Upper lobe of right lung (tissue), 1 donor: ENCODE results near the gene CPO. TPM values are rescaled to one million over a fixed set of nuclear protein-coding genes. Genes with fewer than 3 reads are reported as not detected.
A peak's percentile ranks its signal among the peaks of the same experiment; 100 is the strongest.

Source experiments
- ATAC-seq: fragments of 200-7000 bp; cut with Tn5 transposase; one replicate; pipeline ENCODE4 v1.9.1; 2020; ENCODE audit warnings: mild to moderate bottlenecking, moderate library complexity
- DNase-seq: peaks from one replicate; pipeline ENCODE4 v3.0.0-alpha.2; 2020
- H3K27ac ChIP-seq: fragments of 200-600 bp; one replicate; pipeline ENCODE4 v1.8.0; 2022
- H3K27me3 ChIP-seq: fragments of 200-600 bp; one replicate; pipeline ENCODE4 v1.8.0; 2022; ENCODE audit warnings: mild to moderate bottlenecking
- H3K36me3 ChIP-seq: fragments of 200-600 bp; one replicate; pipeline ENCODE4 v1.8.0; 2022
- H3K4me1 ChIP-seq: fragments of 200-600 bp; one replicate; pipeline ENCODE4 v1.8.0; 2022
- H3K4me3 ChIP-seq: fragments of 200-600 bp; one replicate; pipeline ENCODE4 v1.8.0; 2022; ENCODE audit warnings: mild to moderate bottlenecking
- H3K9me3 ChIP-seq: fragments of 200-600 bp; one replicate; pipeline ENCODE4 v1.8.0; 2022
- CTCF ChIP-seq: fragments of 200-600 bp; IDR thresholded peaks from one replicate; pipeline ENCODE4 v1.8.0; 2022; ENCODE audit warnings: antibody characterized with exemption
- intact Hi-C: fragments of 100-400 bp; cut with DNase I; formaldehyde crosslinking; loops from one replicate; pipeline ENCODE4 v1.11.0; 2022
- total RNA-seq: library from RNA; stranded (reverse); fragmentation: NEBNext Ultra II Directional; extraction: Animal tissue kit (Norgen Biotek cat#: 25700); gene quantifications from one replicate; pipeline ENCODE4 v1.2.1, GENCODE V29; 2021
- donor health status: DM: no; HTN: yes; CAD: no; lungs with severe emphysema.

Gene CPO
- total RNA-seq, 1 donor from 2014 or later: not detected

DNA sequence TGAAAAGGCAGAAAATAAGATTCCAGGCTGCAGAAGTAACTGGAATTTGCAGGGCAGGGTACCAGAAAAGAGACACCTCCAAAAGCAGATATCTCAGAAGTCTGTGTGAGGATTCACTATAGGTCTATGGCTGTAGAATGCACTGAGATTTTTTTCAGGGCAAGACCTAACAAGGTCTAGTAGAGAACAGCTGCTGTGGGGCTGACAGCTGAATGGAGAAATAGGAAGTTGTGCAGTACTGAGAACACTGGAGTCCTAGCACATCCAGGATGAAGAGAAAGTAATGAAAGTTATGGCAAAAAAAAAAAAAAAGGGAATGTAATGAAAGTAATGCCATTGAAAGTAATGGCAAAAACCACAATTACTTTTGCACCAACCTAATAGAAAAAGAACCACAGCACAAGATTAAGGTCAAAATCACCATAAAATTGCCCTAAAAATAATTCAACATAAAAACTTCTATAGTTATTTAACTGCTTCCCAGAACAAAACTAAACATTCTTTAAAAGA, 57.3 kb downstream of the CPO start:
- DNase-seq (no peak), ATAC-seq (no peak)
- TF ChIP-seq CTCF: no peak
- H3K27me3 ChIP-seq: no peaks in the 10 kb centered on the region
- H3K27ac ChIP-seq: no peak overlapping the region
- H3K9me3 ChIP-seq: no peaks in the 10 kb centered on the region
- peaks cover 4% of the 10 kb centered on the region for H3K4me1 ChIP-seq
- intact Hi-C loops: no loop called here
- H3K4me3 ChIP-seq: no peak overlapping the region
- H3K36me3 ChIP-seq: no peaks in the 10 kb centered on the region

DNA sequence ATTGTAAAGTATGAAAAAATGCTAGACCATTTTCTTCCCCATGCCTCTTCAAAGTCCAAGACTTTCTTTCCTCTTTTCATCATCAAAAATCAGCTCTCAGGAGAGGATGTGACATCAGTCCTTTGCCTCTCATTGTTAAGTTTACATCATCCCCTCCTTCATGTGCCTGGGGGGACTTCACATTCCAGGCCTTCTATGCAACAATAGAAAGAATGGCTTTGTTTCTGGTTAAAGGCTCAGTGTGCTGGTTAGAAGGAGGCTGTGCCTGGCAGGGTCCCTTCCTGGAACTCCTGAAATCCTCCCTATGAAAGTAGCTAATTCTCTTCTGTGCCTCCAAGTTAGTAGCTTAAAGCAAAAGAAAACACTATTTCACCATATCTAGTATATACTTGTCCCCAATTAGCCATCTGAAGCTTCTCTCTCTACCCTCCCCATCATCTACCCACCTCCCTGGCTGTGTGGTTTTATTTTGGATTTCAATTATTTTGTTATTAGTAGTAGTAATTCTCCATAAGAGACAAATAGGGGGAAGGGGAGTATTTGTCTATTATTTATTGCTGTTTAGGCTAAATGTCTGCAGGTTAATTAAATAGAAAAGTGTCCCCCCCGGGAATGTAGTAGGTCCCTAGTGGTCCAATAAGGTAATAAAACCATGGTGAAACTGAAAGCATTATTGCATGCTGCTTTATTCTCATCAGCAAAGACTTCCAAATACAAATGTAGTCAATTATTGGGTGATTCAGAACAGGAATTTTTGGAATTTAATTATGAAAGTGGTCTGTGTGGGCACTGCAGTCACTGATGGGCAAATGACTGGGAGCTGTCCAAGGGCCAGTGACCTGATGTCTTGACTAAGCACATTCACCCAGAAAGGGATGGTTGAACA, 69.0 kb downstream of the CPO start:
- intact Hi-C loops: no loop called here
- TF ChIP-seq CTCF: peak; percentile 20
- Histone ChIP-seq H3K4me1 (no peaks in the 10 kb centered on the region), H3K4me3 (no peak overlapping the region), H3K27me3 (no peaks in the 10 kb centered on the region), H3K36me3 (no peaks in the 10 kb centered on the region), H3K9me3 (no peaks in the 10 kb centered on the region), H3K27ac (no peak overlapping the region)
- no peak for ATAC-seq
- DNase-seq: no peak

DNA sequence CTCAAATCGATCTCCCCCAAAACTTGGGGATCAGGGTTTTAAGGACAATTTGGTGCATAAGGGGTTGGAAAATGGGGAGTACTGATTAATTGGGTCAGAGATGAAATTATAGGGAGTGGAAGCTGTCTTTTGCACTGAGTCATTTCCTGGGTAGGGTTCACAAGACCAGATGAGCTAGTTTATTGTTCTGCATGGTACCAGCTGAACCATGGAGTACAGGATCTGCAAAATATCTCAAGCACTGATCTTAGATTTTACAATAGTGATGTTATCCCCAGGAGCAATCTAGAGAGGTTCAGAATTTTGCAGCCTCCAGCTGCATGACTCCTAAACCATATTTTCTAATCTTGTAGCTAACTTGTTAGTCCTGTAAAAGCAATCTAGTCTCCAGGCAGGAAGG, 73.1 kb downstream of the CPO start:
- H3K4me3 ChIP-seq: no peak overlapping the region
- TF ChIP-seq CTCF: no peak
- no peak for DNase-seq
- no peak overlapping the region for H3K27ac ChIP-seq
- H3K27me3 ChIP-seq: no peaks in the 10 kb centered on the region
- no peaks in the 10 kb centered on the region for H3K9me3 ChIP-seq
- no peaks in the 10 kb centered on the region for H3K4me1 ChIP-seq
- H3K36me3 ChIP-seq: no peaks in the 10 kb centered on the region
- intact Hi-C loops: no loop called here
- ATAC-seq: no peak

DNA sequence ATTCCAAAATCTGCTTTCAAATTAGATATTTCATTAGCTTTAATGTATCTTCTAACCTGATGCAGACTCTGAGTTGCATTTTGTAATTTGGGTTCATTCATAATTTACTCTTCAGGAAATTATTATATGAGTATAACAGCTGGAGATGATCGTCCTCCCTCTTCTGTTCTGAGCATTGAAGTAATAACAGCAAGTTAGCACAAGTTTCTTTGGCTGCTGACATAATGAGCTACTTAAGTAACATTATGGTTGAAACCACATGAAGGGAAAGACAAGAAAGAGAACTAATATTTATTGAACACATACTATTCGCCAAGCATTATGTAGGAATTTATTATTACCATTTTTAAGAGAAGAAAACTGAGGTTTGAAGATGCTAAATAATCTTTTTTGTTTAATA, 75.1 kb downstream of the CPO start:
- no peak overlapping the region for H3K4me3 ChIP-seq
- H3K4me1 ChIP-seq: no peaks in the 10 kb centered on the region
- TF ChIP-seq CTCF: no peak
- H3K27ac ChIP-seq: no peak overlapping the region
- intact Hi-C loops: no loop called here
- H3K9me3 ChIP-seq: no peaks in the 10 kb centered on the region
- DNase-seq (no peak), ATAC-seq (no peak)
- no peaks in the 10 kb centered on the region for H3K36me3 ChIP-seq
- no peaks in the 10 kb centered on the region for H3K27me3 ChIP-seq

DNA sequence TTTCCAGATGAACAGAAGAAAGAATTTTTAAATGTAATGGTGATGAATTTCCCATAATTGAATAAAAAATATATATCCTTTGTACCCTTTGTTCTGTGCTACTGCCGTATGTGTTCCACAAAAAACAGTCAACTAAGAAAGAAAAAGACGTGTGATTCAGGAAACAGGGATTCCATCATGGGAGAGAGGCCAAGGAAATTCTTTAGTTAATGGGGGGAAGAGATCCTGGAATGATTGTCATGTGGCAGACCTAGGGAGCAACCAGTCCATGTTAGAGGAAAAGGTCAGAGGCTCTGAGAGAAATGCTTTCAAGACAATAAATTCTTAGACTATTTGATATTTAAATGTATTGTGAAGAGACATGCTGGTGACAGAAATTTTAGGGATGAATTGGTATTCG, 76.6 kb downstream of the CPO start:
- no peak for TF ChIP-seq CTCF
- no peak for ATAC-seq
- Histone ChIP-seq H3K27ac (no peak overlapping the region), H3K27me3 (no peaks in the 10 kb centered on the region), H3K36me3 (no peaks in the 10 kb centered on the region), H3K4me1 (no peaks in the 10 kb centered on the region), H3K9me3 (no peaks in the 10 kb centered on the region), H3K4me3 (no peak overlapping the region)
- intact Hi-C loops: no loop called here
- no peak for DNase-seq

Other genes with a start within 250 kb of the CPO start
- gene DYTN, start 221.1 kb upstream of the CPO start, total RNA-seq: not detected
- 0.26 TPM for gene MDH1B, start 174.2 kb upstream of the CPO start, total RNA-seq
- gene FASTKD2, start 173.9 kb upstream of the CPO start, total RNA-seq: 19.7 TPM
- 62.1 TPM for gene KLF7, start 226.4 kb downstream of the CPO start, total RNA-seq